IgD-negative memory B cell (primary cell): ENCODE data around the gene TMEM218. TPM values are rescaled to one million over a fixed set of nuclear protein-coding genes. Genes with fewer than 3 reads are reported as not detected.
"Not testable (repeated sequence)": the region's sequence is repeated elsewhere in the genome, so short reads cannot be mapped to it uniquely, and the experiment has no call there.

Source experiments
- H3K27ac Mint-ChIP-seq, 3 donors: one replicate each; pipeline ENCODE4 v1.8.0; 2020 to 2022; ENCODE audit warnings: mild to moderate bottlenecking in 3 of 3, mixed read lengths in 3 of 3, moderate library complexity in 1 of 3
- H3K27me3 Mint-ChIP-seq: one replicate; pipeline ENCODE4 v1.8.0; 2021; ENCODE audit warnings: mixed read lengths
- H3K36me3 Mint-ChIP-seq: one replicate; pipeline ENCODE4 v1.8.0; 2020; ENCODE audit warnings: mild to moderate bottlenecking, mixed read lengths
- H3K4me1 Mint-ChIP-seq, 3 donors: one replicate each; pipeline ENCODE4 v1.8.0; 2020 to 2022; ENCODE audit warnings: mixed read lengths in 3 of 3, mild to moderate bottlenecking in 1 of 3
- H3K4me3 Mint-ChIP-seq, 4 donors: one replicate each; pipeline ENCODE4 v1.8.0; 2020 to 2022; ENCODE audit warnings: mild to moderate bottlenecking in 4 of 4, mixed read lengths in 4 of 4, moderate library complexity in 3 of 4
- H3K9me3 Mint-ChIP-seq, 3 donors: one replicate each; pipeline ENCODE4 v1.8.0; 2020 to 2021; ENCODE audit warnings: mixed read lengths in 3 of 3, mild to moderate bottlenecking in 1 of 3
- polyA plus RNA-seq: library from polyadenylated mRNA; unstranded; fragments of 300-500 nt; fragmentation: Illumina TruSeq; gene quantifications from one replicate; pipeline ENCODE4 v1.2.3, GENCODE V29; 2021

TMEM218 gene
- polyA plus RNA-seq, 1 donor from 2014 or later: 45.1 TPM

GRCh38 chr11:125069796-125070195, 41.6 kb downstream of the TMEM218 start:
- peaks cover 3% of the 10 kb centered on the region for H3K36me3 Mint-ChIP-seq
- peaks cover 42 to 60% (median 53%) of the 10 kb centered on the region in 3 donors for H3K4me1 Mint-ChIP-seq
- H3K27ac Mint-ChIP-seq: peak overlapping the region; percentile 39 to 97 (median 85)

GRCh38 chr11:125069008-125069407, 42.4 kb downstream of the TMEM218 start:
- peak overlapping the region in 2 of 3 donors; percentile 59 to 85 for H3K27ac Mint-ChIP-seq
- H3K4me1 Mint-ChIP-seq: peaks cover 47 to 64% (median 59%) of the 10 kb centered on the region in 3 donors
- H3K27me3 Mint-ChIP-seq: no peaks in the 10 kb centered on the region
- H3K9me3 Mint-ChIP-seq: no peaks in the 10 kb centered on the region
- peak overlapping the region in 1 of 4 donors; percentile 72 for H3K4me3 Mint-ChIP-seq
- peaks cover 3% of the 10 kb centered on the region for H3K36me3 Mint-ChIP-seq

More at GRCh38 chr11:125069796-125070195, 41.6 kb downstream of the TMEM218 start:
- Mint-ChIP-seq H3K4me3 (peak overlapping the region in 3 of 4 donors; percentile 1 to 86 (median 72)), H3K27me3 (no peaks in the 10 kb centered on the region), H3K9me3 (no peaks in the 10 kb centered on the region)

- Mint-ChIP-seq H3K4me1 (peaks cover 46 to 59% (median 57%) of the 10 kb centered on the region in 3 donors), H3K27me3 (no peaks in the 10 kb centered on the region), H3K36me3 (peaks cover 3% of the 10 kb centered on the region), H3K9me3 (no peaks in the 10 kb centered on the region), H3K27ac (peak overlapping the region in 2 of 3 donors; percentile 70 to 71), H3K4me3 (peak overlapping the region in 2 of 4 donors; percentile 44 to 48)
Observed at GRCh38 chr11:125068368-125068767, 43.1 kb downstream of the TMEM218 start.

- no peaks in the 10 kb centered on the region for H3K36me3 Mint-ChIP-seq
- peaks cover 2% of the 10 kb centered on the region for H3K27me3 Mint-ChIP-seq
- peak overlapping the region in 2 of 3 donors; percentile 57 to 85 for H3K27ac Mint-ChIP-seq
- H3K9me3 Mint-ChIP-seq: no peaks in the 10 kb centered on the region
- peaks cover 11 to 25% (median 24%) of the 10 kb centered on the region in 3 donors for H3K4me1 Mint-ChIP-seq
- H3K4me3 Mint-ChIP-seq: peak overlapping the region; percentile 81 to 93 (median 88)
Observed at GRCh38 chr11:125064070-125064469, 47.4 kb downstream of the TMEM218 start.

GRCh38 chr11:125063429-125064043, 47.9 kb downstream of the TMEM218 start:
- Mint-ChIP-seq H3K36me3 (no peaks in the 10 kb centered on the region), H3K4me3 (peak overlapping the region; percentile 81 to 94 (median 88)), H3K9me3 (no peaks in the 10 kb centered on the region), H3K27ac (peak overlapping the region in 2 of 3 donors; percentile 57 to 85), H3K4me1 (peaks cover 11 to 21% (median 21%) of the 10 kb centered on the region in 3 donors), H3K27me3 (peaks cover 2% of the 10 kb centered on the region)

- peak within 1 kb of the TSS; percentile 88 to 91 (median 91) for H3K27ac Mint-ChIP-seq
- H3K36me3 Mint-ChIP-seq: no peaks in the 10 kb centered on the region
- no peaks in the 10 kb centered on the region for H3K9me3 Mint-ChIP-seq
- H3K4me1 Mint-ChIP-seq: peaks cover 11 to 20% (median 17%) of the 10 kb centered on the region in 3 donors
- peak within 1 kb of the TSS; percentile 84 to 94 (median 92) for H3K4me3 Mint-ChIP-seq
- peaks cover 2% of the 10 kb centered on the region for H3K27me3 Mint-ChIP-seq
Observed at GRCh38 chr11:125062931-125063428, 48.4 kb downstream of the TMEM218 start, which contains the start of gene SLC37A2. TSS of gene SLC37A2 (plus strand) at chr11:125063305. CDS start at chr11:125063368, 63 bp downstream.

GRCh38 chr11:125062218-125062930, 49.1 kb downstream of the TMEM218 start:
- Mint-ChIP-seq H3K27me3 (peaks cover 2% of the 10 kb centered on the region), H3K4me3 (peak overlapping the region; percentile 84 to 94 (median 92)), H3K9me3 (no peaks in the 10 kb centered on the region), H3K27ac (peak overlapping the region; percentile 88 to 91 (median 91)), H3K36me3 (no peaks in the 10 kb centered on the region), H3K4me1 (peaks cover 11 to 20% (median 17%) of the 10 kb centered on the region in 3 donors)

- Mint-ChIP-seq H3K9me3 (no peaks in the 10 kb centered on the region), H3K27me3 (peaks cover 2% of the 10 kb centered on the region), H3K4me3 (peak overlapping the region in 1 of 4 donors; percentile 92), H3K27ac (peak overlapping the region in 1 of 3 donors; percentile 60), H3K4me1 (peaks cover 11 to 20% (median 17%) of the 10 kb centered on the region in 3 donors), H3K36me3 (no peaks in the 10 kb centered on the region)
Observed at GRCh38 chr11:125061281-125061680, 50.1 kb downstream of the TMEM218 start.

GRCh38 chr11:125057693-125058016, 53.8 kb downstream of the TMEM218 start:
- no peaks in the 10 kb centered on the region for H3K9me3 Mint-ChIP-seq
- peaks cover 0 to 5% (median 0%) of the 10 kb centered on the region in 3 donors for H3K4me1 Mint-ChIP-seq
- peaks cover 2% of the 10 kb centered on the region for H3K27me3 Mint-ChIP-seq
- H3K27ac Mint-ChIP-seq: no peak overlapping the region
- no peak overlapping the region for H3K4me3 Mint-ChIP-seq
- H3K36me3 Mint-ChIP-seq: peaks cover 2% of the 10 kb centered on the region

- Mint-ChIP-seq H3K27me3 (peaks cover 2% of the 10 kb centered on the region), H3K4me1 (peaks cover 0 to 3% (median 0%) of the 10 kb centered on the region in 3 donors), H3K4me3 (no peak overlapping the region), H3K9me3 (no peaks in the 10 kb centered on the region), H3K36me3 (peaks cover 4% of the 10 kb centered on the region), H3K27ac (no peak overlapping the region)
Observed at GRCh38 chr11:125056931-125057692, 54.3 kb downstream of the TMEM218 start.

- H3K9me3 Mint-ChIP-seq: not testable (repeated sequence)
Observed at GRCh38 chr11:125056111-125056510, 55.3 kb downstream of the TMEM218 start.

GRCh38 chr11:125055107-125055715, 56.2 kb downstream of the TMEM218 start:
- no peak overlapping the region for H3K27ac Mint-ChIP-seq
- H3K4me3 Mint-ChIP-seq: no peak overlapping the region
- peaks cover 4% of the 10 kb centered on the region for H3K36me3 Mint-ChIP-seq
- H3K27me3 Mint-ChIP-seq: peaks cover 2% of the 10 kb centered on the region
- peaks cover 0 to 3% (median 0%) of the 10 kb centered on the region in 3 donors for H3K4me1 Mint-ChIP-seq
- H3K9me3 Mint-ChIP-seq: no peaks in the 10 kb centered on the region

More at GRCh38 chr11:125056111-125056510, 55.3 kb downstream of the TMEM218 start:
- H3K4me3 Mint-ChIP-seq, H3K4me1 Mint-ChIP-seq, H3K27me3 Mint-ChIP-seq, H3K27ac Mint-ChIP-seq, H3K36me3 Mint-ChIP-seq: not testable (repeated sequence)

GRCh38 chr11:125053167-125053566, 58.3 kb downstream of the TMEM218 start:
- Mint-ChIP-seq H3K27me3 (no peaks in the 10 kb centered on the region), H3K36me3 (peaks cover 4% of the 10 kb centered on the region), H3K9me3 (no peaks in the 10 kb centered on the region), H3K4me1 (no peaks in the 10 kb centered on the region), H3K4me3 (no peak overlapping the region), H3K27ac (no peak overlapping the region)

GRCh38 chr11:125052047-125052446, 59.4 kb downstream of the TMEM218 start:
- peaks cover 4% of the 10 kb centered on the region for H3K36me3 Mint-ChIP-seq
- no peak overlapping the region for H3K27ac Mint-ChIP-seq
- H3K4me1 Mint-ChIP-seq: no peaks in the 10 kb centered on the region
- H3K9me3 Mint-ChIP-seq: no peaks in the 10 kb centered on the region
- no peaks in the 10 kb centered on the region for H3K27me3 Mint-ChIP-seq
- H3K4me3 Mint-ChIP-seq: no peak overlapping the region
